A673 (cell line): ENCODE data around the gene BRSK2. TPM values are rescaled to one million over a fixed set of nuclear protein-coding genes. Genes with fewer than 3 reads are reported as not detected.
"Not testable (repeated sequence)": the region's sequence is repeated elsewhere in the genome, so short reads cannot be mapped to it uniquely, and the experiment has no call there.

Experiments used
- BruUV-seq: library from RNA; stranded (reverse); fragments of 400-500 nt; replicated peaks from 2 replicates; lab custom pipeline; 2021; lab: Mats Ljungman, UMichigan
- CTCF ChIA-PET: fragments of 300-600 bp; sonication (Branson Sonifier 250); formaldehyde crosslinking; loops from one replicate; lab custom pipeline; 2022; ENCODE audit warnings: antibody characterized with exemption; lab: Charles Lee
- POLR2A ChIA-PET: fragments of 300-600 bp; sonication (Branson Sonifier 250); formaldehyde crosslinking; loops from one replicate; lab custom pipeline; 2022; ENCODE audit warnings: antibody characterized with exemption; ENCODE audit not compliant: low non-redundant PET; lab: Charles Lee
- DNase-seq: peaks from one replicate; pipeline ENCODE4 v3.0.0-alpha.2; 2015; ENCODE audit warnings: low spot score
- H3K27ac ChIP-seq: fragments of 200-600 bp; sonication (generic); 2 replicates; pipeline ENCODE4 v1.5.1; 2016; ENCODE audit warnings: mixed run types, low read depth, mild to moderate bottlenecking, mixed read lengths, antibody characterized with exemption, low read length; ENCODE audit not compliant: poor library complexity, severe bottlenecking
- H3K27me3 ChIP-seq: fragments of 200-600 bp; sonication (generic); replicated peaks from 2 replicates; pipeline ENCODE4 v1.6.1; 2017; ENCODE audit warnings: mixed run types, low read depth, mild to moderate bottlenecking, mixed read lengths, antibody characterized with exemption, low read length; ENCODE audit not compliant: insufficient read depth, poor library complexity
- H3K36me3 ChIP-seq: fragments of 200-600 bp; sonication (generic); 2 replicates; pipeline ENCODE4 v1.6.1; 2016; ENCODE audit warnings: mixed run types, mild to moderate bottlenecking, mixed read lengths, antibody characterized with exemption, low read length; ENCODE audit not compliant: insufficient read depth, poor library complexity, severe bottlenecking
- H3K4me1 ChIP-seq: fragments of 200-600 bp; sonication (generic); 2 replicates; pipeline ENCODE4 v1.6.1; 2017; ENCODE audit warnings: mixed run types, mild to moderate bottlenecking, mixed read lengths, antibody characterized with exemption, low read length; ENCODE audit not compliant: insufficient read depth, poor library complexity, severe bottlenecking
- H3K4me3 ChIP-seq: fragments of 200-600 bp; sonication (generic); 2 replicates; pipeline ENCODE4 v1.5.1; 2016; ENCODE audit warnings: low read depth, mixed run types, mild to moderate bottlenecking, mixed read lengths, low read length; ENCODE audit not compliant: poor library complexity, severe bottlenecking
- H3K9me3 ChIP-seq: fragments of 200-600 bp; sonication (generic); 2 replicates; pipeline ENCODE4 v1.6.1; 2016; ENCODE audit warnings: mixed run types, low read depth, mild to moderate bottlenecking, mixed read lengths, antibody characterized with exemption, low read length; ENCODE audit not compliant: poor library complexity, severe bottlenecking
- EZH2 ChIP-seq: fragments of 200-600 bp; sonication (generic); IDR thresholded peaks from 2 replicates; pipeline ENCODE4 v1.6.1; 2017; ENCODE audit warnings: borderline replicate concordance, low read depth, mild to moderate bottlenecking, mixed read lengths, antibody characterized with exemption, low read length; ENCODE audit not compliant: poor library complexity, severe bottlenecking
- intact Hi-C: fragments of 100-400 bp; cut with micrococcal nuclease; formaldehyde crosslinking; loops from one replicate; pipeline ENCODE4 v1.10.0; 2022; ENCODE audit not compliant: unreplicated experiment
- total RNA-seq: library from RNA; stranded (reverse); gene quantifications from 2 replicates; pipeline ENCODE4 v1.2.3, GENCODE V29; 2021
- TF ChIP-seq, protein P1 (sequence below): fragments of 300-800, 200-600 bp; sonication (generic); conservative IDR thresholded peaks from 2 replicates; pipeline ENCODE4 v1.5.1; 2017; ENCODE audit warnings: low read depth, mild to moderate bottlenecking, antibody characterized with exemption, low read length, moderate library complexity, mixed read lengths

The BRSK2 gene
- total RNA-seq, 1 experiment from 2014 or later = 2.2 TPM

DNA sequence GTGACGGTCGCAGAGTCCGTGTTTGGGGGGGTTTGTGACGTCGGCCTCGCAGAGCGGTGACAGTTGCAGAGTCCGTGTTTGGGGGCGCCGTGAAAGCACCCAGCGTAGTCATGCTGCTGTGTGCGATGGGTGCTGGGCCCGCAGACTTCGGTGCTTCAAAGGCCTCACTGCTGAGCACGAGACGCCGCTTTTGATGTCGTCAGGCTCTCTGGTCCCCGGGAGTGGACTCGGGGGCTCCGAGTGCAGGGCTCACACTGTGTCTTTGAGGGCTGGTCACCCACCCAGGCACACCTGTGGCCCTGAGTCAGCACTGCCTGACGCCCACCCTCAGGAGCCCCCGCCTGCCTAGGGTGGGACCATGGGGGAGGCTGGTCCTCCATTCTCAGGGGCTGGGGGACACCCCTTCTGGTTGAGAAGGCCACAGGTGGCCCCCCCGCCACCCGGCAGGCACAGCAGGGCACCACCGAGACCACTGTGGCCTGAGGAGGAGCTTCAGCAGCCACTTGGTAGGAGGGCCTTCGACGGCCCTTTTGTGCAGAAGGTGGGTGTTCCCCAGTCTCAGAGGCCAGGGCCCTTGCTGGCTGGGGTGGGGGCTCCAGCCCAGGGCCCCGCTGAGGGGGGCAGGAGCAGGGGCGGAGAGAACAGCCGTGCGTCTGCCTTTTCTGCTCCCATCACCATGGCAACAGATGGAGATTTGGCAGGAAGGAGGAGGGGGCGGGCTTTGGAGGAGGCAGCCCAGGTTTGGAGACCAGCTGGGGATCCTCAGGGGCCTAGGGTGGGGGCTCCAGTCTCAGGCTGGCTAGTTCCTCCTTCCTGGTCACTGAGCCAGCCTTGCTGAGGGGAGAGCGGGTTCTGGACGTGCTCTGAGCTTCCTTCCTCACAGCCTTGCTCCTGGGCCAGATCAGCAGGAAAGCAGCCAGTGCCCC lies 20.9 kb downstream of the BRSK2 start:
- Histone ChIP-seq H3K27me3 (no peaks in the 10 kb centered on the region), H3K36me3 (no peaks in the 10 kb centered on the region), H3K27ac (no peak overlapping the region), H3K9me3 (peaks cover under 1% of the 10 kb centered on the region), H3K4me1 (no peaks in the 10 kb centered on the region), H3K4me3 (no peak overlapping the region)
- no peak for DNase-seq
- no TSS peak for BruUV-seq
- intact Hi-C loops = no loop called here
- TF ChIP-seq EZH2 = no peak
- TF ChIP-seq, protein P1, sequence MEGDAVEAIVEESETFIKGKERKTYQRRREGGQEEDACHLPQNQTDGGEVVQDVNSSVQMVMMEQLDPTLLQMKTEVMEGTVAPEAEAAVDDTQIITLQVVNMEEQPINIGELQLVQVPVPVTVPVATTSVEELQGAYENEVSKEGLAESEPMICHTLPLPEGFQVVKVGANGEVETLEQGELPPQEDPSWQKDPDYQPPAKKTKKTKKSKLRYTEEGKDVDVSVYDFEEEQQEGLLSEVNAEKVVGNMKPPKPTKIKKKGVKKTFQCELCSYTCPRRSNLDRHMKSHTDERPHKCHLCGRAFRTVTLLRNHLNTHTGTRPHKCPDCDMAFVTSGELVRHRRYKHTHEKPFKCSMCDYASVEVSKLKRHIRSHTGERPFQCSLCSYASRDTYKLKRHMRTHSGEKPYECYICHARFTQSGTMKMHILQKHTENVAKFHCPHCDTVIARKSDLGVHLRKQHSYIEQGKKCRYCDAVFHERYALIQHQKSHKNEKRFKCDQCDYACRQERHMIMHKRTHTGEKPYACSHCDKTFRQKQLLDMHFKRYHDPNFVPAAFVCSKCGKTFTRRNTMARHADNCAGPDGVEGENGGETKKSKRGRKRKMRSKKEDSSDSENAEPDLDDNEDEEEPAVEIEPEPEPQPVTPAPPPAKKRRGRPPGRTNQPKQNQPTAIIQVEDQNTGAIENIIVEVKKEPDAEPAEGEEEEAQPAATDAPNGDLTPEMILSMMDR = no peak
- POLR2A ChIA-PET = no interaction called here
- CTCF ChIA-PET = no interaction called here

DNA sequence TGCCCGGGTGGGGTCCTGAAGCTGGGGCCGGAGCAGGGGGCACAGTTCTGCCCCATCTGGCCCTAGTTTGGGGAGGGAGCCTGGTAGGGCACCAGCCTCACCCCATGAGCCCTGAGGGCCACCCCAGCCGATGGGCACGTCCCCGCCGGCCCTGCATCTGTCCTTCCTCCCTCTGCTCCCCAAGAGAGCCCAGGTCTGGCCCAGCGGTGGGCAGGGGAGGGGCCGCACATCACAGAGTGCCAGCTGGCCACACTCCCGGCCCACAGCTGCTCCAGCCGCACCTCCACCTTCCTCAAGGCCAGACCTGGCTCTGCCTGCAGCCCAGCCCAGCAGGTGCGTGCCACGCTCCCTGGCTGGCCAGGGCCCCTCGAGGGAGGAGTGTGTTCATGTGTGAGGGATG lies 21.6 kb downstream of the BRSK2 start:
- DNase-seq = no peak
- Histone ChIP-seq H3K4me1 (no peaks in the 10 kb centered on the region), H3K4me3 (no peak overlapping the region), H3K36me3 (no peaks in the 10 kb centered on the region), H3K27ac (no peak overlapping the region), H3K27me3 (no peaks in the 10 kb centered on the region), H3K9me3 (peaks cover 7% of the 10 kb centered on the region)
- intact Hi-C loops = no loop called here
- TF ChIP-seq, protein P1 = no peak
- TF ChIP-seq EZH2 = no peak
- BruUV-seq = no TSS peak
- POLR2A ChIA-PET = no interaction called here
- CTCF ChIA-PET = no interaction called here

DNA sequence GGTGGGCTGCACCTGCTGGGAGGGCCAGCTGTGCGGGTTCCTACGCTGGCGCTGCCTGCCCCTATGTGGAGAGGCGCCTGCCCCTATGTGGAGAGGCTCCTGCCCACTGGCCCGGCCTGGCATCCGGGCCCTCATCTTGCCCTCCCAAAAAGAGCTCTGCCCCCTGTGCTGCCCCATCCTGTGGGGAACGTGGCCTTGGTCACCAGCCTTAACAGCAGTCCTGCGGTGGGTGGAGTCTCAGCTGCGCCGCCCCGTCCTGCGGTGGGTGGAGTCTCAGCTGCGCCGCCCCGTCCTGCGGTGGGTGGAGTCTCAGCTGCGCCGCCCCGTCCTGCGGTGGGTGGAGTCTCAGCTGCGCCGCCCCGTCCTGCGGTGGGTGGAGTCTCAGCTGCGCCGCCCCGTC lies 22.0 kb downstream of the BRSK2 start:
- CTCF ChIA-PET = not testable (repeated sequence)

More for the DNA sequence above, 22.0 kb downstream of the BRSK2 start:
- POLR2A ChIA-PET, H3K36me3 ChIP-seq, BruUV-seq, H3K27ac ChIP-seq, H3K4me1 ChIP-seq, DNase-seq, H3K27me3 ChIP-seq, H3K4me3 ChIP-seq, intact Hi-C loops: not testable (repeated sequence)
- peaks cover 12% of the 10 kb centered on the region for H3K9me3 ChIP-seq
